HepG2 (cell line): Measurements from ENCODE around the gene ASCC3.

Source experiments
- GABPB1 ChIP-seq: IDR thresholded peaks from 2 replicates; pipeline ENCODE4 v1.6.1; 2016; ENCODE audit warnings: mild to moderate bottlenecking, missing genetic modification reagents, moderate library complexity, missing compliant biosample characterization
- SIN3A ChIP-seq: IDR thresholded peaks from 2 replicates; pipeline ENCODE4 v1.6.1; 2011; ENCODE audit warnings: low read depth, mild to moderate bottlenecking, control low read depth, low read length, borderline replicate concordance
- SMARCC2 ChIP-seq: fragments of 450-650 bp; IDR thresholded peaks from 2 replicates; pipeline ENCODE4 v1.6.1; 2017; ENCODE audit warnings: antibody characterized with exemption, mild to moderate bottlenecking
- ZNF343 ChIP-seq: sonication (generic); formaldehyde crosslinking; IDR thresholded peaks from 2 replicates; pipeline ENCODE4 v1.4.0; 2020; ENCODE audit warnings: mild to moderate bottlenecking, missing genetic modification reagents
- ZNF572 ChIP-seq: sonication (generic); formaldehyde crosslinking; IDR thresholded peaks from 2 replicates; pipeline ENCODE4 v1.5.1; 2020; ENCODE audit warnings: mild to moderate bottlenecking, missing genetic modification reagents
- TF ChIP-seq, protein P1 (sequence below): sonication (generic); formaldehyde crosslinking; IDR thresholded peaks from 2 replicates; pipeline ENCODE4 v1.5.0; 2020; ENCODE audit warnings: mild to moderate bottlenecking, missing genetic modification reagents, moderate library complexity
- TF ChIP-seq, protein P2 (sequence below): sonication (generic); formaldehyde crosslinking; IDR thresholded peaks from 2 replicates; pipeline ENCODE4 v1.5.1; 2020; ENCODE audit warnings: missing genetic modification reagents, mild to moderate bottlenecking, borderline replicate concordance
- TF ChIP-seq, protein P3 (sequence below): sonication (generic); formaldehyde crosslinking; IDR thresholded peaks from 2 replicates; pipeline ENCODE4 v1.8.0; 2022; ENCODE audit warnings: missing genetic modification reagents, mild to moderate bottlenecking, moderate library complexity, borderline replicate concordance

DNA sequence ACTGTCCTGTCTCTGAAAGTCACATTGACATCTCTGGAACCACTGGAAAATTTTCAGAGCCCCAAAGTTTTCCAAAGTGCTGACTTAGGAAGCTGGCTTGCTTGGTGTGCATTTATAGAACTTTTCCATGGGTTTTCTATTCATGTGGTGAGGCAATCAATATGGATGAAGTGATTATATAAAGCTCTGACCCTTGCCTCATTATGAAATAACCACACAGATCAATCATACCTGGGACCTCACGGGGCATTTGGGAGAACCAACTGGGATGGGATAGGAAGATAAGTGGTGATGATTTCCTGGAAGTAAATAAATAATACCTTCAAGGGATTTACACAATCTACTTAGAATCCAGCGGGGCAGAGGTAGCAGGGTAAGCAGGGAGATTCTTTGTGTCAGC, 393.5 kb downstream of the ASCC3 start:
- TF ChIP-seq, protein P1, sequence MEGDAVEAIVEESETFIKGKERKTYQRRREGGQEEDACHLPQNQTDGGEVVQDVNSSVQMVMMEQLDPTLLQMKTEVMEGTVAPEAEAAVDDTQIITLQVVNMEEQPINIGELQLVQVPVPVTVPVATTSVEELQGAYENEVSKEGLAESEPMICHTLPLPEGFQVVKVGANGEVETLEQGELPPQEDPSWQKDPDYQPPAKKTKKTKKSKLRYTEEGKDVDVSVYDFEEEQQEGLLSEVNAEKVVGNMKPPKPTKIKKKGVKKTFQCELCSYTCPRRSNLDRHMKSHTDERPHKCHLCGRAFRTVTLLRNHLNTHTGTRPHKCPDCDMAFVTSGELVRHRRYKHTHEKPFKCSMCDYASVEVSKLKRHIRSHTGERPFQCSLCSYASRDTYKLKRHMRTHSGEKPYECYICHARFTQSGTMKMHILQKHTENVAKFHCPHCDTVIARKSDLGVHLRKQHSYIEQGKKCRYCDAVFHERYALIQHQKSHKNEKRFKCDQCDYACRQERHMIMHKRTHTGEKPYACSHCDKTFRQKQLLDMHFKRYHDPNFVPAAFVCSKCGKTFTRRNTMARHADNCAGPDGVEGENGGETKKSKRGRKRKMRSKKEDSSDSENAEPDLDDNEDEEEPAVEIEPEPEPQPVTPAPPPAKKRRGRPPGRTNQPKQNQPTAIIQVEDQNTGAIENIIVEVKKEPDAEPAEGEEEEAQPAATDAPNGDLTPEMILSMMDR (CRISPR knock-in tag) = no peak
- TF ChIP-seq ZNF572 (CRISPR knock-in tag) (no peak), ZNF343 (CRISPR knock-in tag) (no peak), SMARCC2 (no peak), GABPB1 (CRISPR knock-in tag) (no peak), SIN3A (no peak)
- TF ChIP-seq, protein P2, sequence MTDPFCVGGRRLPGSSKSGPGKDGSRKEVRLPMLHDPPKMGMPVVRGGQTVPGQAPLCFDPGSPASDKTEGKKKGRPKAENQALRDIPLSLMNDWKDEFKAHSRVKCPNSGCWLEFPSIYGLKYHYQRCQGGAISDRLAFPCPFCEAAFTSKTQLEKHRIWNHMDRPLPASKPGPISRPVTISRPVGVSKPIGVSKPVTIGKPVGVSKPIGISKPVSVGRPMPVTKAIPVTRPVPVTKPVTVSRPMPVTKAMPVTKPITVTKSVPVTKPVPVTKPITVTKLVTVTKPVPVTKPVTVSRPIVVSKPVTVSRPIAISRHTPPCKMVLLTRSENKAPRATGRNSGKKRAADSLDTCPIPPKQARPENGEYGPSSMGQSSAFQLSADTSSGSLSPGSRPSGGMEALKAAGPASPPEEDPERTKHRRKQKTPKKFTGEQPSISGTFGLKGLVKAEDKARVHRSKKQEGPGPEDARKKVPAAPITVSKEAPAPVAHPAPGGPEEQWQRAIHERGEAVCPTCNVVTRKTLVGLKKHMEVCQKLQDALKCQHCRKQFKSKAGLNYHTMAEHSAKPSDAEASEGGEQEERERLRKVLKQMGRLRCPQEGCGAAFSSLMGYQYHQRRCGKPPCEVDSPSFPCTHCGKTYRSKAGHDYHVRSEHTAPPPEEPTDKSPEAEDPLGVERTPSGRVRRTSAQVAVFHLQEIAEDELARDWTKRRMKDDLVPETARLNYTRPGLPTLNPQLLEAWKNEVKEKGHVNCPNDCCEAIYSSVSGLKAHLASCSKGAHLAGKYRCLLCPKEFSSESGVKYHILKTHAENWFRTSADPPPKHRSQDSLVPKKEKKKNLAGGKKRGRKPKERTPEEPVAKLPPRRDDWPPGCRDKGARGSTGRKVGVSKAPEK (CRISPR knock-in tag) = no peak
- TF ChIP-seq, protein P3, sequence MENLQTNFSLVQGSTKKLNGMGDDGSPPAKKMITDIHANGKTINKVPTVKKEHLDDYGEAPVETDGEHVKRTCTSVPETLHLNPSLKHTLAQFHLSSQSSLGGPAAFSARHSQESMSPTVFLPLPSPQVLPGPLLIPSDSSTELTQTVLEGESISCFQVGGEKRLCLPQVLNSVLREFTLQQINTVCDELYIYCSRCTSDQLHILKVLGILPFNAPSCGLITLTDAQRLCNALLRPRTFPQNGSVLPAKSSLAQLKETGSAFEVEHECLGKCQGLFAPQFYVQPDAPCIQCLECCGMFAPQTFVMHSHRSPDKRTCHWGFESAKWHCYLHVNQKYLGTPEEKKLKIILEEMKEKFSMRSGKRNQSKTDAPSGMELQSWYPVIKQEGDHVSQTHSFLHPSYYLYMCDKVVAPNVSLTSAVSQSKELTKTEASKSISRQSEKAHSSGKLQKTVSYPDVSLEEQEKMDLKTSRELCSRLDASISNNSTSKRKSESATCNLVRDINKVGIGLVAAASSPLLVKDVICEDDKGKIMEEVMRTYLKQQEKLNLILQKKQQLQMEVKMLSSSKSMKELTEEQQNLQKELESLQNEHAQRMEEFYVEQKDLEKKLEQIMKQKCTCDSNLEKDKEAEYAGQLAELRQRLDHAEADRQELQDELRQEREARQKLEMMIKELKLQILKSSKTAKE (CRISPR knock-in tag) = no peak
